Testis (tissue), 2 donors: ENCODE measurements around the gene SH3GL1.

ENCODE experiments used
- POLR2A ChIP-seq: fragments of 450-650 bp; IDR thresholded peaks from one replicate; pipeline ENCODE4 v1.6.1; 2017; ENCODE audit warnings: antibody characterized with exemption, mild to moderate bottlenecking, moderate library complexity
- TF ChIP-seq, protein P1 (sequence below), 3 experiments: fragments of 450-650 bp in 2 of 3; fragments of 200-600 bp in 1 of 3; sonication (generic) in 1 of 3; IDR thresholded peaks; one replicate each; pipeline ENCODE4 v1.5.1; 2016 to 2019; ENCODE audit warnings: antibody characterized with exemption in 3 of 3, mild to moderate bottlenecking in 2 of 3, moderate library complexity in 1 of 3

DNA sequence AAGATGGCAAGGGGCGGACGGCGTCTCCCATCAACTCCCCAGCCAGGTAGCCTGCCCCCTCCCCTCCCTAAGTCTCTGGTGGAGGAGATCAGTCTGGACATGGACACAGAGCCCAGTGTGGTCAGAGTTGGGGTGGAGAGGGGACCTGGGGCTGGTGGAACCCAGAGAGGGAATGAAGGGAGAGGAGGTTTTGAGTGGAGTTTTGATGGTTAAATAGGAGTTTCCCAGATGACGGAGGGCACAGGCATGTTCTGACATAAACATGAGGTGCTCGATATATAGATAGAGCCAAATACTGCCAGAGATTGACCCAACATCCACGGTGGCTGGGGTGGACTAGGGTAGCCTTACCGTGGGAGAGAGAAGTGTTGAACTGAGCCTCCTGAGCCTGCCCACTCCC, 81.9 kb downstream of the SH3GL1 start:
- no peak for TF ChIP-seq POLR2A
- TF ChIP-seq, protein P1, sequence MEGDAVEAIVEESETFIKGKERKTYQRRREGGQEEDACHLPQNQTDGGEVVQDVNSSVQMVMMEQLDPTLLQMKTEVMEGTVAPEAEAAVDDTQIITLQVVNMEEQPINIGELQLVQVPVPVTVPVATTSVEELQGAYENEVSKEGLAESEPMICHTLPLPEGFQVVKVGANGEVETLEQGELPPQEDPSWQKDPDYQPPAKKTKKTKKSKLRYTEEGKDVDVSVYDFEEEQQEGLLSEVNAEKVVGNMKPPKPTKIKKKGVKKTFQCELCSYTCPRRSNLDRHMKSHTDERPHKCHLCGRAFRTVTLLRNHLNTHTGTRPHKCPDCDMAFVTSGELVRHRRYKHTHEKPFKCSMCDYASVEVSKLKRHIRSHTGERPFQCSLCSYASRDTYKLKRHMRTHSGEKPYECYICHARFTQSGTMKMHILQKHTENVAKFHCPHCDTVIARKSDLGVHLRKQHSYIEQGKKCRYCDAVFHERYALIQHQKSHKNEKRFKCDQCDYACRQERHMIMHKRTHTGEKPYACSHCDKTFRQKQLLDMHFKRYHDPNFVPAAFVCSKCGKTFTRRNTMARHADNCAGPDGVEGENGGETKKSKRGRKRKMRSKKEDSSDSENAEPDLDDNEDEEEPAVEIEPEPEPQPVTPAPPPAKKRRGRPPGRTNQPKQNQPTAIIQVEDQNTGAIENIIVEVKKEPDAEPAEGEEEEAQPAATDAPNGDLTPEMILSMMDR (IDR thresholded peaks at IDR 0.05), result no peak
